ENCODE data around the gene PPM1K. TPM values are rescaled to one million over a fixed set of nuclear protein-coding genes. Genes with fewer than 3 reads are reported as not detected.

The PPM1K gene
- 14.6 and 17.0 TPM in 2 replicates for total RNA-seq

DNA sequence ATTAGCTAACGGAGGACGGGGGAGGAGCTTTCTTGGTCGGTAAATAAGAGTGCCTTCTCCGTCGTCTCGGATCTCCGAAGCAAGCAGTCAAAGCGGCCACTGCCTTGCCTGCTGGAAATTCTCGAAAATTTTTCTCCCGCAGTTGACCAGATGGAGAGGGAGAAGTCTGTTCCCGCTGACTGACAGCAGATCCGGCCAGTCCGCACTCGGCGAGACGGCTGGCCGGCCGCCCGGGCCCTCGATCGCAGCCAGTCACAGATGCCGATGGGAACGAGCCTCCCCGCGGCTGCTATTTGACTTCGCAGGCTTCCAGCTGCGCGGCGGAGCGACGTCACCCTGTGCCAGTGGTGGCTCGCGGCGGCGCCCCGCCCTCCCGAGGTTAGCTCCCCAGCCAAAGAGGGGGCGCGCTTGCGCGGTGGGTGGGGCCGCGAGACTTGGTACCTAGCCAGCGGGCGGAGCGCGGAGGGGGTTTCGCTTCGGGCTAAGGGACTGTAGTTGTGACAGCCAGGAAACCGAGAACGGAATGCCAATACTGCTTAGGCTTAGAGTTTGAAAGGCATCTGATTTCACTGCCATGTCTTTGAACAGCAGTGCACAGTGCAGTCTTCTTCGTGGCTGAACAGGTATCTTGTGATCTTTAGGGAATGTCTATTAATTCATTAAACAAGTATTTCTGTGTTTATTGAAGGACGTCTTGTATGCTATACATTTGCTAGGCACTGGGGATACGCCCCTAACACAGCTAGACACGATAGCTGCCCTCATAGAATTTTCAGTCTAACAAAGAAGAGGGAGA, at the start of gene PPM1K:
Gene PPM1K, minus strand, starts transcription at position 123 of the 796 bp plus-strand sequence. CDS start 5,978 bp downstream, outside the sequence.

Other genes with a start within 250 kb of the PPM1K start
- 2.4 and 4.9 TPM in 2 replicates for gene ABCG2, start 125.9 kb downstream of the PPM1K start, total RNA-seq
- 8.4 and 57.9 TPM in 2 replicates for gene HERC6, start 94.3 kb upstream of the PPM1K start, total RNA-seq
- 0.65 and 10.2 TPM in 2 replicates for gene HERC5, start 172.6 kb upstream of the PPM1K start, total RNA-seq
- 104 and 132 TPM in 2 replicates for gene PYURF, start 239.2 kb upstream of the PPM1K start, total RNA-seq

Measured in epithelial cell of umbilical artery (primary cell).